H1 (cell line): ENCODE data around the gene MAP3K14. TPM values are rescaled to one million over a fixed set of nuclear protein-coding genes. Genes with fewer than 3 reads are reported as not detected.

Experiments
- CTCF ChIA-PET: fragments of 300-600 bp; sonication (Branson Sonifier 250); formaldehyde crosslinking; loops from one replicate; lab custom pipeline; 2021; ENCODE audit not compliant: partially characterized antibody; lab: Charles Lee
- POLR2A ChIA-PET: fragments of 300-600 bp; sonication (Branson Sonifier 250); formaldehyde crosslinking; loops from one replicate; lab custom pipeline; 2021; ENCODE audit warnings: inconsistent platforms; ENCODE audit not compliant: partially characterized antibody; lab: Charles Lee
- DNase-seq, 2 experiments: peaks; one replicate each; pipeline versions ENCODE4 v3.0.0 to v3.0.0-alpha.2; 2010 to 2022; ENCODE audit warnings: low spot score in 2 of 2, low read depth in 1 of 2, mixed read lengths in 1 of 2
- FAIRE-seq: peaks from 2 replicates; lab custom pipeline; 2011; peaks lifted over from hg19 to GRCh38; lab: Jason Lieb, UNC
- H2AFZ ChIP-seq: 2 replicates; pipeline ENCODE4 v1.8.1; 2012; ENCODE audit warnings: low read length, inconsistent platforms
- H2AK5ac ChIP-seq: 2 replicates; pipeline ENCODE4 v1.6.1; 2013; ENCODE audit warnings: low read depth, low read length
- H2BK120ac ChIP-seq: replicated peaks from 2 replicates; pipeline ENCODE3; 2013; ENCODE audit warnings: low read depth, low read length, inconsistent platforms
- H2BK12ac ChIP-seq: 2 replicates; pipeline ENCODE4 v1.6.1; 2013; ENCODE audit warnings: low read depth, low read length
- H2BK15ac ChIP-seq: 2 replicates; pipeline ENCODE4 v1.6.1; 2013; ENCODE audit warnings: low read length
- H2BK20ac ChIP-seq: 2 replicates; pipeline ENCODE4 v1.6.1; 2013; ENCODE audit warnings: low read length
- H2BK5ac ChIP-seq: 2 replicates; pipeline ENCODE4 v1.6.1; 2013; ENCODE audit warnings: low read depth, low read length
- H3K14ac ChIP-seq: 2 replicates; pipeline ENCODE4 v1.6.1; 2013; ENCODE audit warnings: inconsistent platforms; ENCODE audit not compliant: insufficient read length
- H3K18ac ChIP-seq: 2 replicates; pipeline ENCODE4 v1.6.1; 2013; ENCODE audit warnings: low read length; ENCODE audit errors: extremely low read depth
- H3K23ac ChIP-seq: 2 replicates; pipeline ENCODE4 v1.6.1; 2013; ENCODE audit warnings: inconsistent platforms; ENCODE audit not compliant: insufficient read length
- H3K23me2 ChIP-seq: 2 replicates; pipeline ENCODE4 v1.6.1; 2013; ENCODE audit warnings: low read depth, low read length
- H3K27ac ChIP-seq: 2 replicates; pipeline ENCODE4 v1.6.1; 2011; ENCODE audit warnings: low read depth, low read length, inconsistent platforms
- H3K27me3 ChIP-seq, 4 experiments: replicated peaks in 1 of 4; 1 replicate in 1 of 4; 2 replicates in 3 of 4; pipeline versions ENCODE4 v1.6.1 to v1.8.1; 2011 to 2013; ENCODE audit warnings: low read length in 3 of 4, mild to moderate bottlenecking in 3 of 4, inconsistent platforms in 2 of 4, mixed read lengths in 2 of 4, moderate library complexity in 1 of 4; ENCODE audit not compliant: control insufficient read depth in 3 of 4, insufficient read depth in 3 of 4; ENCODE audit errors: extremely low read depth in 1 of 4
- H3K36me3 ChIP-seq, 4 experiments: 2 replicates each; pipeline versions ENCODE4 v1.6.1 to v1.8.1; 2011 to 2013; ENCODE audit warnings: mild to moderate bottlenecking in 4 of 4, low read length in 3 of 4, moderate library complexity in 2 of 4, control low read depth in 1 of 4, inconsistent platforms in 1 of 4; ENCODE audit not compliant: insufficient read depth in 4 of 4, control insufficient read depth in 2 of 4
- H3K4ac ChIP-seq: replicated peaks from 2 replicates; pipeline ENCODE3; 2013; ENCODE audit warnings: low read length, low read depth, mixed read lengths, inconsistent platforms; ENCODE audit not compliant: insufficient read length
- H3K4me1 ChIP-seq, 4 experiments: replicated peaks in 1 of 4; 1 replicate in 1 of 4; 2 replicates in 3 of 4; pipeline versions ENCODE4 v1.6.1 to v1.8.1; 2011 to 2013; ENCODE audit warnings: low read length in 3 of 4, inconsistent platforms in 2 of 4, mixed read lengths in 1 of 4; ENCODE audit not compliant: insufficient read depth in 4 of 4, control insufficient read depth in 3 of 4
- H3K4me2 ChIP-seq, 2 experiments: 2 replicates each; pipeline versions ENCODE4 v1.6.1 to v1.8.1; 2011 to 2013; ENCODE audit warnings: low read depth in 2 of 2, low read length in 2 of 2, control low read depth in 1 of 2, inconsistent platforms in 1 of 2, mild to moderate bottlenecking in 1 of 2; ENCODE audit not compliant: insufficient read depth in 1 of 2
- H3K4me3 ChIP-seq, 4 experiments: fragments of 200-600, 300-600 bp in 1 of 4; sonication (generic), shearing (Covaris generic), sonication (Bioruptor Twin) in 1 of 4; 2 replicates each; pipeline versions ENCODE4 v1.5.1 to v1.8.1; 2011 to 2016; ENCODE audit warnings: low read length in 4 of 4, low read depth in 3 of 4, control low read depth in 2 of 4, inconsistent platforms in 2 of 4, mild to moderate bottlenecking in 2 of 4, mixed read lengths in 1 of 4, moderate library complexity in 1 of 4; ENCODE audit not compliant: insufficient read depth in 2 of 4; ENCODE audit errors: extremely low read depth in 1 of 4
- H3K56ac ChIP-seq: replicated peaks from 2 replicates; pipeline ENCODE3; 2013; ENCODE audit warnings: low read depth, mild to moderate bottlenecking, mixed read lengths, low read length, inconsistent platforms; ENCODE audit not compliant: insufficient read length
- H3K79me1 ChIP-seq: 2 replicates; pipeline ENCODE4 v1.6.1; 2013; ENCODE audit warnings: low read depth, low read length, control low read depth
- H3K79me2 ChIP-seq, 2 experiments: 2 replicates each; pipeline versions ENCODE4 v1.6.1 to v1.8.1; 2012 to 2013; ENCODE audit warnings: low read length in 2 of 2, mild to moderate bottlenecking in 2 of 2, inconsistent platforms in 1 of 2; ENCODE audit not compliant: insufficient read depth in 2 of 2, control insufficient read depth in 1 of 2
- H3K9ac ChIP-seq, 4 experiments: replicated peaks in 1 of 4; 1 replicate in 1 of 4; 2 replicates in 3 of 4; pipeline versions ENCODE4 v1.6.1 to v1.8.1; 2011 to 2013; ENCODE audit warnings: low read depth in 3 of 4, low read length in 3 of 4, control low read depth in 2 of 4, mild to moderate bottlenecking in 2 of 4, moderate library complexity in 2 of 4, inconsistent platforms in 1 of 4; ENCODE audit errors: extremely low read depth in 1 of 4
- H3K9me3 ChIP-seq, 2 experiments: 2 replicates each; pipeline versions ENCODE4 v1.6.1 to v1.8.1; 2012 to 2013; ENCODE audit warnings: mild to moderate bottlenecking in 2 of 2, moderate library complexity in 2 of 2, control low read depth in 1 of 2, inconsistent platforms in 1 of 2, low read depth in 1 of 2, low read length in 1 of 2, mixed read lengths in 1 of 2; ENCODE audit not compliant: insufficient read depth in 2 of 2
- H4K20me1 ChIP-seq, 2 experiments: replicated peaks in 1 of 2; 2 replicates each; pipeline versions ENCODE3 to v1.8.1; 2011 to 2013; ENCODE audit warnings: inconsistent platforms in 2 of 2, low read length in 2 of 2, mild to moderate bottlenecking in 1 of 2; ENCODE audit not compliant: insufficient read depth in 2 of 2, control insufficient read depth in 1 of 2
- H4K5ac ChIP-seq: 2 replicates; pipeline ENCODE4 v1.6.1; 2013; ENCODE audit warnings: low read length, low read depth, mixed read lengths, inconsistent platforms; ENCODE audit not compliant: insufficient read length
- H4K8ac ChIP-seq: 2 replicates; pipeline ENCODE4 v1.8.0; 2013; ENCODE audit warnings: mild to moderate bottlenecking, moderate library complexity, low read length, inconsistent platforms; ENCODE audit not compliant: insufficient read depth; ENCODE audit errors: extremely low read depth
- H4K91ac ChIP-seq: replicated peaks from 2 replicates; pipeline ENCODE3; 2013; ENCODE audit warnings: low read length, mixed read lengths, inconsistent platforms; ENCODE audit not compliant: insufficient read length
- CHD1 ChIP-seq: IDR thresholded peaks from 2 replicates; pipeline ENCODE4 v1.6.1; 2012; ENCODE audit warnings: low read depth, low read length, improper control_type of control experiment
- CHD2 ChIP-seq: IDR thresholded peaks from 2 replicates; pipeline ENCODE4 v1.6.1; 2012; ENCODE audit warnings: low read length, improper control_type of control experiment
- EGR1 ChIP-seq: IDR thresholded peaks from 2 replicates; pipeline ENCODE4 v1.6.1; 2011; ENCODE audit warnings: low read depth, low read length, borderline replicate concordance
- EZH2 ChIP-seq: fragments of 200-600 bp; sonication (generic); IDR thresholded peaks from 2 replicates; pipeline ENCODE4 v1.7.1; 2012; ENCODE audit warnings: low read depth, mild to moderate bottlenecking, moderate library complexity, low read length, inconsistent platforms; ENCODE audit not compliant: severe bottlenecking
- SP2 ChIP-seq: IDR thresholded peaks from 2 replicates; pipeline ENCODE4 v1.6.1; 2012; ENCODE audit warnings: mild to moderate bottlenecking, low read length, inconsistent platforms
- WGBS, 2 experiments: shearing (Covaris generic) in 1 of 2; methylation state at CpG; one replicate each; pipeline versions ENCODE4 v1.1.6 to v1.1.7; 2013 to 2015; ENCODE audit warnings: low lambda C conversion rate in 2 of 2, mixed read lengths in 2 of 2, inconsistent platforms in 1 of 2, low coverage in 1 of 2, missing lambda C conversion rate in 1 of 2; ENCODE audit not compliant: insufficient replicate concordance in 2 of 2, insufficient coverage in 1 of 2, insufficient read length in 1 of 2; ENCODE audit errors: extremely low coverage in 1 of 2, missing lambda C conversion rate in 1 of 2; 5-methylcytosine and 5-hydroxymethylcytosine counted together
- polyA plus RNA-seq, 7 experiments: library from polyadenylated mRNA; depleted of rRNA in 3 of 7; stranded (reverse) in 5 of 7; unstranded in 2 of 7; fragments of >200 nt in 5 of 7; fragments of 200-250 nt in 2 of 7; gene quantifications; 1 replicate in 5 of 7; 2 replicates in 1 of 7; 4 replicates in 1 of 7; pipeline versions ENCODE4 v1.2.1 to v1.2.3, GENCODE V29; 2011 to 2013; ENCODE audit warnings: missing spikeins in 2 of 7, mixed read lengths in 2 of 7
- total RNA-seq: library from RNA; stranded (reverse); fragmentation: NEBNext Ultra II Directional; extraction: Animal tissue kit (Norgen Biotek cat#: 25700); gene quantifications from 2 replicates; pipeline ENCODE4 v1.2.1, GENCODE V29; 2021
- TF ChIP-seq, protein P1 (sequence below), 3 experiments: IDR thresholded peaks; 1 replicate in 2 of 3; 2 replicates in 1 of 3; pipeline versions ENCODE4 v1.5.1 to v1.6.1; 2011; ENCODE audit warnings: low read length in 3 of 3, mild to moderate bottlenecking in 3 of 3, inconsistent platforms in 2 of 3, low read depth in 1 of 3, moderate library complexity in 1 of 3; ENCODE audit not compliant: insufficient read depth in 1 of 3; ENCODE audit errors: control extremely low read depth in 1 of 3

MAP3K14 gene
- total and polyA plus RNA-seq, 2 of the 8 experiments (the other 6 are each of a cell fraction or from before 2014, with no cell fraction given), result 5.2 to 6.1 TPM

DNA sequence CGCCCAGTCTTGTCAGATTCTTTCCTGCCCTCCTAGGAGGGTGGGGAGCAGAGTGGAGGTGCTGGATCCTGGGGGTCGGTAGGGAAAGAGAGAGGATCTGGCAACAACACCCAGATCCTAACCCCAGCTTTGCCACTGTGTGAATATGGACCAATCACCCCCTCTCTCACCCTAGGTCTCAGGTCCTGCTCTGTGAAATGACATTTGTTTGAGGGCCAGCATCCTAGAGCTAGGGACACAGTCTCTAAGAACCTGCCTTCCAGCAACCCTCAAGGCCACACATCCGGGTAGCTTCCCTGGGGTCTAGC is 28.4 kb upstream of the MAP3K14 start:
- Histone ChIP-seq H3K27me3 (no peaks in the 10 kb centered on the region), H3K4me2 (no peak overlapping the region), H3K36me3 (no peaks in the 10 kb centered on the region), H2AK5ac (0 out of 2 replicates have a peak overlapping the region, but pooled peaks have one; percentile 24), H3K23ac (no peak overlapping the region), H3K79me2 (no peaks in the 10 kb centered on the region), H2BK12ac (peak overlapping the region; percentile 50; the same call in 1 of the 2 replicates), H2BK20ac (0 out of 2 replicates have a peak overlapping the region, but pooled peaks have one; percentile 32), H3K18ac (no peak overlapping the region), H2BK5ac (no peak overlapping the region), H4K20me1 (no peaks in the 10 kb centered on the region), H3K4me1 (peaks cover 2 to 8% (median 4%) of the 10 kb centered on the region in 4 experiments; a peak in 6 of 7 replicates), H2AFZ (0 out of 2 replicates have a peak overlapping the region, but pooled peaks have one; percentile 5), H3K23me2 (no peaks in the 10 kb centered on the region), H3K9ac (no peak overlapping the region), H3K79me1 (no peaks in the 10 kb centered on the region), H4K8ac (no peak overlapping the region), H3K9me3 (no peaks in the 10 kb centered on the region), H4K5ac (no peak overlapping the region), H3K27ac (no peak overlapping the region), H3K56ac (no peak overlapping the region), H2BK120ac (no peak overlapping the region), H3K4ac (no peak overlapping the region), H3K14ac (no peak overlapping the region), H4K91ac (no peak overlapping the region), H3K4me3 (no peak overlapping the region), H2BK15ac (no peak overlapping the region)
- ChIA-PET CTCF (interaction anchor here (0.8 to 1.7 kb wide), 6 partner anchors 9 to 89 kb away, joined by 3 to 8 read pairs (median 3); no protein-coding TSS in a partner anchor), POLR2A (interaction anchor here (1.1 kb wide), 1 partner anchor 29 kb away, joined by 5 read pairs; the partner anchor contains the start of gene MAP3K14)
- 96% methylated on average over 3 of the region's 3 CpGs; no CpG with 5 or more reads in 1 of the 2 experiments for WGBS, 2 experiments
- DNase-seq (no peak), FAIRE-seq (no peak)
- TF ChIP-seq, protein P1, sequence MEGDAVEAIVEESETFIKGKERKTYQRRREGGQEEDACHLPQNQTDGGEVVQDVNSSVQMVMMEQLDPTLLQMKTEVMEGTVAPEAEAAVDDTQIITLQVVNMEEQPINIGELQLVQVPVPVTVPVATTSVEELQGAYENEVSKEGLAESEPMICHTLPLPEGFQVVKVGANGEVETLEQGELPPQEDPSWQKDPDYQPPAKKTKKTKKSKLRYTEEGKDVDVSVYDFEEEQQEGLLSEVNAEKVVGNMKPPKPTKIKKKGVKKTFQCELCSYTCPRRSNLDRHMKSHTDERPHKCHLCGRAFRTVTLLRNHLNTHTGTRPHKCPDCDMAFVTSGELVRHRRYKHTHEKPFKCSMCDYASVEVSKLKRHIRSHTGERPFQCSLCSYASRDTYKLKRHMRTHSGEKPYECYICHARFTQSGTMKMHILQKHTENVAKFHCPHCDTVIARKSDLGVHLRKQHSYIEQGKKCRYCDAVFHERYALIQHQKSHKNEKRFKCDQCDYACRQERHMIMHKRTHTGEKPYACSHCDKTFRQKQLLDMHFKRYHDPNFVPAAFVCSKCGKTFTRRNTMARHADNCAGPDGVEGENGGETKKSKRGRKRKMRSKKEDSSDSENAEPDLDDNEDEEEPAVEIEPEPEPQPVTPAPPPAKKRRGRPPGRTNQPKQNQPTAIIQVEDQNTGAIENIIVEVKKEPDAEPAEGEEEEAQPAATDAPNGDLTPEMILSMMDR (IDR thresholded peaks at IDR 0.05; ENCODE audit: control extremely low read depth in 1 of 3, insufficient read depth in 1 of 3, low read depth in 1 of 3, low read length in 3 of 3), result no peak
- no peak for TF ChIP-seq EZH2
- no peak for TF ChIP-seq EGR1
- TF ChIP-seq CHD2, result no peak
- no peak for TF ChIP-seq SP2
- no peak for TF ChIP-seq CHD1
